Spleen (tissue), 7 donors: ENCODE results near the gene SPATS2L.
A peak's percentile ranks its signal among the peaks of the same experiment; 100 is the strongest.

Experiments used
- POLR2A ChIP-seq, 3 donors: fragments of 450-650 bp; IDR thresholded peaks; one replicate each; pipeline ENCODE4 v1.5.1; 2017; ENCODE audit warnings: antibody characterized with exemption in 3 of 3, mild to moderate bottlenecking in 1 of 3
- POLR2AphosphoS5 ChIP-seq, 3 donors: sonication (generic); formaldehyde crosslinking; IDR thresholded peaks; one replicate each; pipeline ENCODE4 v1.5.1; 2017; ENCODE audit warnings: antibody characterized with exemption in 3 of 3
- TF ChIP-seq, protein P1 (sequence below), 11 experiments: fragments of 200-600 bp in 7 of 11; fragments of 450-650 bp in 4 of 11; sonication (generic) in 4 of 11; IDR thresholded peaks in 8 of 11; conservative IDR thresholded peaks in 3 of 11; 1 replicate in 7 of 11; 2 replicates in 4 of 11; pipeline versions ENCODE4 v1.4.0 to v1.8.0; 2016 to 2021; ENCODE audit warnings: antibody characterized with exemption in 11 of 11, inconsistent platforms in 4 of 11, mild to moderate bottlenecking in 1 of 11
- donor health status: DM: no; HTN: no; CAD: no; lungs with moderate emphysema.
- donor health status: DM: no; HTN: no; CAD: no.
- donor health status: DM: no; HTN: no; CAD: no.

DNA sequence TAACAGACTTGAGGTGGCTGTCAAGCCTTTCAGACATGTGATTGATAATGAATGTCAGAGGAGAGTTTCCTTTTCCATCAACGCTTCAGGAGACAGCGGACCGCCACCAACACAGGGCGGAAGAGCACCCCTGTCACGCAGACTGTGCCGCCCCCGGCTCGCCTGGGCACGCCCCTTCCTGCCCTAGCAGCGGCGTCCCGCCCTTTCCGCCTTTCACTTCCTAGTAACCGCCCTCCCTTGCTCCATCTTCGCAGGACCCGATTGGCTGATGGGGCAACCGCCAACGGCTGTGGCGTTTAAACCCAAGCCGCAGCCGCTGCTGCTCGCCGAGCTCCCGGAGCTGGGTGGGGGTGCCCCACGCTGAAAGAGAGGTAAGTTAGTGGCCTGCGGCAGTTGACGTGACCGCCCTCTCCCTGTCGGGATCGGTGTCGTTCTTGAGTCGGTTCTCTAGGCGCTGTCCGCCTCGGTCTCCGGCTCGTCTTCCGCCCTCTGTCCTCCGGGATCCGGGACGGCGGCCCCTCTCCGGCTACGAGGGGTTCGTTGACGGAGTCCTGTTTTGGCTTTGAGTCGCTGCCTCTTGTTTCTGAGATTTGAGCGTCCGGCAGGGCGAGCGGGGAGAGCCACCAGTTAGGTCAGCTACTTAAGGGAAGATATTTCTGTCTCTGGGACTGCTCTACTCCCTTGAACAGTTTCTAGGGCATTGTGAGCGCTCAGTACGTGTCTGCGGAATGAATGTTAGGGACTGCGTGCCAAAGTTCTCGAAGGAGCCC, 219.6 kb downstream of the SPATS2L start, which contains the start of gene SGO2:
- TF ChIP-seq, protein P1, sequence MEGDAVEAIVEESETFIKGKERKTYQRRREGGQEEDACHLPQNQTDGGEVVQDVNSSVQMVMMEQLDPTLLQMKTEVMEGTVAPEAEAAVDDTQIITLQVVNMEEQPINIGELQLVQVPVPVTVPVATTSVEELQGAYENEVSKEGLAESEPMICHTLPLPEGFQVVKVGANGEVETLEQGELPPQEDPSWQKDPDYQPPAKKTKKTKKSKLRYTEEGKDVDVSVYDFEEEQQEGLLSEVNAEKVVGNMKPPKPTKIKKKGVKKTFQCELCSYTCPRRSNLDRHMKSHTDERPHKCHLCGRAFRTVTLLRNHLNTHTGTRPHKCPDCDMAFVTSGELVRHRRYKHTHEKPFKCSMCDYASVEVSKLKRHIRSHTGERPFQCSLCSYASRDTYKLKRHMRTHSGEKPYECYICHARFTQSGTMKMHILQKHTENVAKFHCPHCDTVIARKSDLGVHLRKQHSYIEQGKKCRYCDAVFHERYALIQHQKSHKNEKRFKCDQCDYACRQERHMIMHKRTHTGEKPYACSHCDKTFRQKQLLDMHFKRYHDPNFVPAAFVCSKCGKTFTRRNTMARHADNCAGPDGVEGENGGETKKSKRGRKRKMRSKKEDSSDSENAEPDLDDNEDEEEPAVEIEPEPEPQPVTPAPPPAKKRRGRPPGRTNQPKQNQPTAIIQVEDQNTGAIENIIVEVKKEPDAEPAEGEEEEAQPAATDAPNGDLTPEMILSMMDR (IDR thresholded peaks at IDR 0.05 in 8 of 11, conservative IDR thresholded peaks at IDR 0.05 in 3 of 11) = peak in 2 of 11 experiments; percentile 17 to 39
- TF ChIP-seq POLR2A (IDR thresholded peaks at IDR 0.05) (peak in 1 of 3 donors; percentile 36), POLR2AphosphoS5 (IDR thresholded peaks at IDR 0.05) (peak; percentile 96 to 97 (median 96))
